GM15510 (cell line): ENCODE results near the gene EBF3.

Experiments used
- POLR2A ChIP-seq: IDR thresholded peaks from 3 replicates; pipeline ENCODE4 v1.6.1; 2011; ENCODE audit warnings: borderline replicate concordance; ENCODE audit not compliant: insufficient read length; ENCODE audit errors: extremely low read depth

Gene EBF3

DNA sequence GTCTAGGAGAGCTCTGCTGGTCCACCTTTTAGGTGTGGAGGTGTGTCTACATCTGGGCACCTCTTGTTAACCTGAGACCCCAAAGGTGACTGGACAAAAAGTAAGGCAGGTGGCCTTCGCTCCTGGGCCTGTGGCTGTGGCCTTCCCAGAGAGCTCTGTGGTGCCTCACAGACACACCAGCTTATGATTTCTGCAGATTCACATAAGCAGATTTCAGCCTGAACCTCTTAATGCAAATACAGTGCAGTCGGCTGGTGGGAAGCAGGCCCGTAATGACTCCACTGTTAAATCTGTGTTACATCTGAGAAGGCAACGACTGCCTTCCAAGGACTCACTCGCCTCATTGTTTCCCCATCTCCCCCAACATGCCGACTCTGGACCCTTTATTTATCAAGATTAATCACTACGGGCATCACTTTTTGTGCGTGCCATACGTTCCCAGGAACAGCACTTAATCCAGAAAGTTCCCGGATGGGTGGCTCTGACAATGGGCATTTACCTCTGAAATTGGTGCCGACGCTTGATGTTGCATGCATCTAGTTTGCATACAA, 119.8 kb downstream of the EBF3 start:
- no peak for TF ChIP-seq POLR2A

DNA sequence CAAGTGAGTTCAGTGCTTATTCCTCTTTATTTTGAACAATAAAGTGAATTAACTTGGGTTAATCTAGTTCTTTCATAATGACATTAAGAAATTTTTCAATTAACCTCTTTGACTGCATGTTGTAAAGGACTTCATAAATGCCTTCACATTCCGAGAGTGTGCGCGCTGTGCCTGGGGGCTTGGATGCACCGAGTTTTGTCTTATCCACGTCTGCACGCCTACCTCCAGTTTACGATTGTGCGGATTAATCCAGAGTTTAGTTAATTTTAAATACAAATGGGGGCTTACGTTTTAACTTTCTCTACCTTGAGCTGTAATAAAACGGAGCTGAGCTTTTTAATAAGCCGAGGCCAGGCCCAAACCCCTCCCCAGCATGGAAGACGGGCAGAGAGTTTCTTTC, 120.4 kb downstream of the EBF3 start:
- TF ChIP-seq POLR2A = no peak

DNA sequence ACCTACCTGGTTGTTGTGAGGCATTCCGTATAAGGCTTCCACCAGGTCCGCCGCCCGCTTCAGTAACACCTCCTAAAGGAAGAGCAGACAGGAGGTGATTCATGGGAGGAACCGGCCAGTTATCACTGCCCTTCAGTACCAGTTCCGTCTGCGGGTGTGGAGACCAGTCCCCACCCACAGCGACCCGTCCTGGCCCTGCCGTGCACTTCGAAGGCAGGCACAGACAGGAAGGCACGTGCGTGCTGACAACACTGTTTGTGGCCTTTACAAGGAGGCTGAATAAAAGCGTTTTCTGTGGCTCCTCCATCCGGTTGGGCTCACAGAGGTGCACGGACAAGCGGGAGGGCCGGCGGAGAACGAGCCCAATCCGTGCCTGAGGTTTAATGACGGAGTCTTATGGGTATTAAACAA, 120.9 kb downstream of the EBF3 start:
- TF ChIP-seq POLR2A = no peak

DNA sequence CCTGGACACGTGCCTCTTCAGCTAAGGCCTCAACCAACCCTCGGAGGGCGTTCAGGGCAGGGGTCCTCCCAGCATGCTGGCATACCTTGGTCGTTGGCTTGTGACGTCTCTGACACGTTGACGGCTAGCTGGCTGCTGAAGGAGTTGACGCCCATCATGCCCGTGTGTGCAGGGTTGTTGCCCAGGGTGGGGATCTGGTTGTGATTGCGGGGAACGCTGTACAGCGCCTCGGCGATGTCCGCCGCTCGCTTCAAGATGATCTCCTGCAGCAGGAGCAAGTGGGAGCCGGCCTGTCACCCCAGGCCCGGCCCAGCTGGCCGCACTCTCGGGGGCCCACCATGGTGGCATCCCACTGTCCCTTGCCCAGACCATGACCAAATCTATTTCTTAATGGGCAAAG, 122.0 kb downstream of the EBF3 start:
- TF ChIP-seq POLR2A = no peak

DNA sequence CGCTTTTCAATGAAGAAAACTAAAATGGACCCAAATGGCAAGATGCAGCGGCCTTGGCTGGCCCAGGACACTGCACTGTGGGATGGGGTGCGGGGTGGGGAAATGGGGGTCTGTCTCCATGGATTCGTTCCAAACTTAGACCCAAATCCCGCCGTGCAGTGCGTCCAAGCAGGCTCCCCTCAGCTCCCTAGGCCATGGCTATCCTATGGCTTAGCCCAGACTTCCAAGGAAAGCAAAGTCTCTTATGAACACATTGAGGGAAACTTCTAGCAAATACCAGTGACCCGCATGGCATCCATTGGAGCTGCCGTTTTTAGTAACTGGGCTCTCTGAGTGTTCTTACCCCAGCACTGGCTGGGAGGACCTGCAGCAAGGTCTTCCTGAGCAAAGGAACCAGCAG, 122.5 kb downstream of the EBF3 start:
- TF ChIP-seq POLR2A = no peak

DNA sequence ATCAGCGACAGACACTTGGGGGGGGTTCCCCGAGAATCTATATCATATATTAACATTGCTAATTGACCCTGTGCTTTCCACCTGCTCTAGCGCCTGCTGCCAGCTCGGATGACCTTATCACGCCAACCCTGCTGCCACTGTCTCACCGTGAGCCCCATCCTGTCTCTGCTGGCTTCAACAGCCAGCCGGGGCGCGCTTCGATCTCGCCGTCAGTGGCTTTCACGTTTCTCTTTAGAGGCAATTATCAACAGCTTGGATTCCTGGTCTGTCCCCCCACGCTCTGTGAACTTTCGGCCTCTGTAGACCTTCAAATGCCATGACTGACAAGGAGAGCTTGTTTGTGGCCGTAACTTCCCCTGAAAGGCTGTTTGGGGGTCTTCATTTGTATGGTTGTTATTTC, 123.0 kb downstream of the EBF3 start:
- no peak for TF ChIP-seq POLR2A

DNA sequence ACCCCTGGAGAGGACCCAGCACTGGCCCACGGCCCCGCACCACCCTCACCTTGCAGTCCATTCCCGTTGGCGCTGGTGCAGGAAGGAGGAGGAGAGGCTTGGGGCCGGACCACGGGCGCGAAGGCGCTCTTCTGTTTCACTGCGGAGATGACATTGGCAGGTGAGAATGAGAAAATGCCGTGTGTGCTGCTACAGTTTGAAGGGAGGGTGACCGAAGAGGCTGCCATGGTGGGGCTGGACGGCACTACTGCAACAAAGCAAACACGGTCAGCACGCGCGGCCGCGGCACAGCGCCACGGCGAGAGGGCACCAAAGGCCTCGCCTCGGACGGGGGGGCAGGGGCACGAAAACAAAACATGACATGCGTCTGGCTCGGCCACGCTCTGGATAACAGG, 123.9 kb downstream of the EBF3 start:
- no peak for TF ChIP-seq POLR2A

DNA sequence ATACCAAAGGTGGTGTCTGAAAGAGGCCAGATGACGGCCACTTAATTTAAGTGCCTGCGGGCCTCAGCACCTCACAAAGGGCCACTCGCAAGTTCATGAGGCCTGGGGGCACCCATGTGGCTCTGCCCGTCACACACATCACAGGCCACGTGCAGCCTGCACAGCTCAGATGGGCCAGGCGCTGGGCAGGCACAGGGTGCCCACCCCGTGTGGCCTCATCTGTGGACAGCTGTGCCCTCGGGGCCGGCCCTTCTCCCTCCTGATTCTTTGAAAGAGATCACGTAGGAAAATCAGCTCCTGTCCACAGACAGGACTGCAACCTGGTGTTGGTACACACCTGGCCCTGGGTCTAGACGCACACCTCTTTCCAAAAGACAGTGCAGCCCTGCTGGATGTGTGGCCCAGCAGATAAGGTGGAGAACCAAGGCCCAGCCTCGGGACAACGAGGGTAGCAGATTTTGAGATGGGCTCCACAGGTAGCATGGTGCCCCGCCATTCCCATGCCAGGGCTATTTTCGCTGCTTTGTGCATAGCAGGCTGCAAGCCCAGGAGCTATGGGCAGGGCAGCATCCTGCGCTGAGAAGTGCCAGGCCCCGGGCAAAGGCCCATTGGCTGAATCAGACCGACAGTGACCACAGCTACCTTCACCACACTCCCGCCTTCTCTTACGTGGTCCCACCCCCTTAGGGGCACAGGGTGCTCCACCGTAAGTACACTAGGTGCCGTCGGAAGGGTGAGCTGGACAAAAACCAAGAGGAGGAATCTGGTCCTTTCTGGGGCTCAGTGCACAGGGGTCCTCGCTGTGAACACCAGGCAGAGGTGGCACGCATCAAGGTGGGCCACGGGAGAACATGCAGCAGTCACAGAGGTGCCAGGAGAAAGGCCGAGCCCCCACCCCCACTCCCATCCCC, 124.5 kb downstream of the EBF3 start:
- TF ChIP-seq POLR2A = no peak

DNA sequence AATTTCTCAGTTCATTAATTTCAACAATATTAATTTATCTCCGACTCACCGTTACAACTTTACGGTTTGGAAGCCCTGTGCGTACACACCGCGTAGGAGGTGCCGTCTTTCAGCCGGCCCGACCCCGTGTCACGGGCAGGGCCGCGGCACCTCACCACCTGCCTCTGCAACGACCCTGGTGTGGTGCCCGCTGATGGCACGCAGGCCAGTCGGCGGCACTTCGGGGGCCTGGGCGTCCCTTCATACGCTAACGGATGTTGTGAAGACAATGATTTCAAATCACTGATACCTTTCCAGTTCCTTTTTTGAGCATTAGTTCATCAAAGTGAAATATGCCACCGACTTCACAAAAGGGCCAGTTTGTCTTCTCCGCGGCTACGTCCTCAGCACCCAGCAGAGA, 125.3 kb downstream of the EBF3 start:
- TF ChIP-seq POLR2A = no peak

DNA sequence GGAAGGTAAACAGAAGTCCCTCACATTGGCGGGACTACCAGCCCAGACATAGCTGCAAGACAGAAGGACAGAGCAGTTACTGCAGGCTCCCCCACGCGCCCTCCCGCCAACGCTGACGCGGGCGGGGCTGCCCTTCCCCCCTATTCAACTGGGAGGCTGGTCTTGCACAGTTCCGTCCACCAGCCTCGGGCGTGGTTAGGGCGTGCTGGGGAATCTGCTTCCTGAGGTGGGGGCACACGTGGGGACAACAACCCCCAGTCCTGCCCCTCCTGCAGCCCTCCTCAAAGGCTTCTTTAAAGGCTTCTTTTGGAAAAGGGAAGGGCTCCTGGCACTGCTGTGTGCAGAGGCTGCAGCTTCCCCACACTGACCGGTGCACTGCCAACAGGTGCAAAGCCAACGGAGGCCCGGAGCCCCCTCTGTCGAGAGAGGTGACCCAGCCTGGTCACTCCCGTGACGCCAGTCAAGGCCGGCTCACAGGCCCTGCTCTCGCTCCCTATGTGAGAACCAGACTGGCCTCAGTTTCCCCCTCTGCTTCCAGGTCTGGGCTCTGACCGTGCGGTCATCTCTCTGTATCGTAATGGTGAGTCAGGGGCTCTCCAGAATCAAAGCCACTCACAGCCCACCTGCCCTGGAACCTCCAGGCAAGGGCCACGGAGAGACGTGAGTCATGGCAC, 126.0 kb downstream of the EBF3 start:
- TF ChIP-seq POLR2A = no peak

DNA sequence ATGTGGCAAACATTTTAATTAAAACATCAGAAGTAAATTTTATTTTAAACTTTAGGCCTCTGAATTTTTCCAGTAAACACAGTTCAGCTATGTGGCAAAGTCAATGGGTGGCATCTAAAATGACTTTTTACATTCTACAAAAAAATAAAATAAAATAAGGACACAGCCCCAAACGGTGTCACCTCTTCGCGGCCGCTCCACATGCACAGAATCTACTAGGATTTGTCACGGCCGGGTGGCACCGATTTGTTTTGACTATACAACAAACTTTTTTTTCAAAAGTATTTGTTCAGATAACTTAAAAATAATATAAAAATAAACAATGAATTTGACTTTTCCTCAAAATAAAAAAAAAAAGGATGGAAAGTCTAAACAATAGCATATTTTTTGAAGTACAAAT, 127.8 kb downstream of the EBF3 start:
- no peak for TF ChIP-seq POLR2A

DNA sequence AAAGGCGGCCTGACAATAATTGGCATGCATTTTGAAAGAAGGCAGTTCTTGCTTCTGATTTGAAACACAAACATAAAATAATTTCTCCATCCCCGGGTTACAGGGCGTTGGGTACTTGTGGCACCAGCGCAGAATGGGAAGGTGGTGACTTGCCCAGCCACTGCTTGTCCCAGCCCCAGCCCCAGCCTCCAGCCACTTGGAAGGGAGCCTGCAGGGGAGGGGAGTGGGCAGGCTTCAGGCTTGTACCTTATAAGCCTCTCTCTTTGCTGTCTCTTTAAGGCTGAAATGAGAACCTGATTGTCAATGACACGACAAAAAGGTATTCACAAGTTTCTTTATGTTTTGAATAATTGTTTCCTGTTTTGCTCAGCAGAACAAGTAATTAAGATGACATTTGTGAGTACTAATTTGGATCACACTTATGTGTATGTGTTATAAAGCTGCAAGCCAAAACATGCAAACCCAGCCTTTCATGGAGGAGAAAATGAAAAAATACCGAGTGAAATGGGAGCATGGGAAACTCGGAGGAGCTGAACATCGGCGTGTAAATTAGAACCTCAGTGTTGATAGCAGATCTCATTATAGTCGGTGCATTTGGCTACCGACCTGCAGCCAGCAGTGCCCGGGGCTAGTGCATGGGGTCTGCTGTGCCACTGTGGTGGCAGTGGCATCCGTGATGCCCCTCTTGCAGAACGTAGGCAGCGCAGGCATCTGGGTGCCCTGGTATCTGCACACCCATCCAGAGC, 129.9 kb downstream of the EBF3 start:
- no peak for TF ChIP-seq POLR2A

DNA sequence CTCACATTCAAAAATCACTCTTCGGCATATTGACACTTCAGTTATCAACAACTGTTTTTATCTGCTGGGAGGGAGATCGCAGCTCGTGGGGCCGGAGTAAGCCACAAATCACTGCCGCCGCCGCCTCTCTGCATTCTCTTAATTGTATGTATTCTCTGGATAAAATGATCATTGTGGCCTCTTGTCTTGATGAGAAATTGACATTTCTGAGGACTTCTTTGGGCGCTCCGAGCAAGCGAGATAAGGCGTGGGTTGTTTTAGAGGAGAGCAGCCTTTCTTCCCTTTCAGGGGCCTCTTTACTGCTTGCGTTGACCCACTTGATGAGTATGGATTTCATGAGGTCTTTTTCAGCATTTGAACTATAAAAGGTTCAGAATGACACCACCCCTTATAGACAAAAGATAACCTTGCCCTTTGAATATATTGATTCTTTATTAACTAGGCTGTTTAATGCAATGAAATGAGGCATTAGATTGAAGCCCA, 130.6 kb downstream of the EBF3 start:
- no peak for TF ChIP-seq POLR2A

DNA sequence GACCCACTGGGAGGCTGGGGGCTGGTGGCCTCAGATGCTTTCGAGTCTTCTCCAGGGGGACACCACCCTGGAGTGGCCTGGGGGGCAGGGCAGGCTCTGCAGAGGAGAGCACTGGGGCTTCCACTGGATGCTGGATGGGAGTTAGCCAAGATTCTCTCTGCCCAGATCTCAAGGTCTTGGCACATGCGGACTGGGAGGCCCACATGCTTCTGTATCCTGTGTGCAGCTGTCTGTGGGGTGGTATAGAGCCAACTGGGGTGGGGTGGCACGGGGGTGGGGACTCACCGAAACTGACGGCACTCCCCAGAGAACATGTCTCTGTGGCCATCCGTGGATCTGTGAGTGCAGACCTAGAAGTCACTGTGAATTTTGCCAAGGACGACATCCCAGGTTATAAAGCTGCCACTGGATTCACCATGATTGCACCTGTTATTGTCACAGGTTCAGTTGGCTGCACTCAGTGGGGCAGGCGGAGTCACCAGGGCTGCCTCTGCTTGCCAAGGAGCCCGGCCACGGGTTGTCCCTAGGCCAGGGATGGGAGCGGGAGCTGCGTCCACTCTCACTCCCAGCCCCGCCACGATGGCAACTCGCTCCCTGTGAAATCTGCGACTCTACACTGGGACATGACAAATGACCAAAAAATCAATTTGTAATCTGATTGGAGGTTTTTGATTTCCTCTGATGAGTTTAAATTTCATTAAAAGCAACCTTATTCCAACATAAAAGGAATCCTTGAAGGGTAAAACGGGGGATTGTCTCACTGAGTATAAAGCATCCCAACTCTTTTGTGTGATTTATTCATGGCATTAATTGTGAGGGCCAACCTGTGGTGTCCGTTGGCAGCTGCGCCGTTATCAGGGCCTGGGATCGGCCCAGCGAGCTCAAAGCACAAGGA, 131.3 kb downstream of the EBF3 start:
- no peak for TF ChIP-seq POLR2A
